GM18502 (cell line): ENCODE results near the gene CLDN14.
A peak's percentile ranks its signal among the peaks of the same experiment; 100 is the strongest.

ENCODE experiments used
- ATAC-seq: cut with Tn5 transposase; IDR thresholded peaks from one replicate; pipeline ENCODE4 v1.9.1; 2021; ENCODE audit warnings: mild to moderate bottlenecking; ENCODE audit not compliant: unreplicated experiment, poor library complexity

CLDN14 gene

GRCh38 chr21:36436829-36437744 is 42.8 kb downstream of the CLDN14 start:
- ATAC-seq = no peak

- no peak for ATAC-seq
Measured at GRCh38 chr21:36434144-36434543, 45.8 kb downstream of the CLDN14 start.

GRCh38 chr21:36433059-36433709 is 46.7 kb downstream of the CLDN14 start:
- no peak for ATAC-seq

GRCh38 chr21:36431252-36431651 is 48.7 kb downstream of the CLDN14 start:
- ATAC-seq = no peak

- ATAC-seq = no peak
Measured at GRCh38 chr21:36430841-36431240, 49.1 kb downstream of the CLDN14 start.

GRCh38 chr21:36429947-36430546 is 49.9 kb downstream of the CLDN14 start:
- ATAC-seq = peak; percentile 91

- no peak for ATAC-seq
Measured at GRCh38 chr21:36428761-36429432, 51.0 kb downstream of the CLDN14 start.

- no peak for ATAC-seq
Measured at GRCh38 chr21:36427502-36427901, 52.4 kb downstream of the CLDN14 start.

GRCh38 chr21:36425286-36425685 is 54.6 kb downstream of the CLDN14 start:
- no peak for ATAC-seq

GRCh38 chr21:36424592-36424991 is 55.3 kb downstream of the CLDN14 start:
- no peak for ATAC-seq

- ATAC-seq = no peak
Measured at GRCh38 chr21:36423771-36424433, 56.0 kb downstream of the CLDN14 start.

GRCh38 chr21:36422279-36423098 is 57.4 kb downstream of the CLDN14 start:
- no peak for ATAC-seq

GRCh38 chr21:36420571-36421339 is 59.2 kb downstream of the CLDN14 start:
- no peak for ATAC-seq

GRCh38 chr21:36419996-36420395 is 59.9 kb downstream of the CLDN14 start:
- no peak for ATAC-seq

GRCh38 chr21:36419241-36419640 is 60.7 kb downstream of the CLDN14 start:
- no peak for ATAC-seq

- ATAC-seq = no peak
Measured at GRCh38 chr21:36415375-36415774, 64.5 kb downstream of the CLDN14 start.

- ATAC-seq = no peak
Measured at GRCh38 chr21:36412916-36413315, 67.0 kb downstream of the CLDN14 start.

- ATAC-seq = no peak
Measured at GRCh38 chr21:36411301-36411700, 68.6 kb downstream of the CLDN14 start.
